Stimulated activated CD8-positive, alpha-beta memory T cell treated with anti-CD3 and anti-CD28 coated beads, Interleukin-7, amount 100 ng/mL, for 4 hours (primary cell): ENCODE data around the gene AP1S3.
A peak's percentile ranks its signal among the peaks of the same experiment; 100 is the strongest.
"Not testable (repeated sequence)": the region's sequence is repeated elsewhere in the genome, so short reads cannot be mapped to it uniquely, and the experiment has no call there.

Experiments
- DNase-seq, 2 donors: peaks; one replicate each; pipeline ENCODE4 v3.0.0-alpha.2; 2020; ENCODE audit warnings: low read depth in 2 of 2

Gene AP1S3

DNA sequence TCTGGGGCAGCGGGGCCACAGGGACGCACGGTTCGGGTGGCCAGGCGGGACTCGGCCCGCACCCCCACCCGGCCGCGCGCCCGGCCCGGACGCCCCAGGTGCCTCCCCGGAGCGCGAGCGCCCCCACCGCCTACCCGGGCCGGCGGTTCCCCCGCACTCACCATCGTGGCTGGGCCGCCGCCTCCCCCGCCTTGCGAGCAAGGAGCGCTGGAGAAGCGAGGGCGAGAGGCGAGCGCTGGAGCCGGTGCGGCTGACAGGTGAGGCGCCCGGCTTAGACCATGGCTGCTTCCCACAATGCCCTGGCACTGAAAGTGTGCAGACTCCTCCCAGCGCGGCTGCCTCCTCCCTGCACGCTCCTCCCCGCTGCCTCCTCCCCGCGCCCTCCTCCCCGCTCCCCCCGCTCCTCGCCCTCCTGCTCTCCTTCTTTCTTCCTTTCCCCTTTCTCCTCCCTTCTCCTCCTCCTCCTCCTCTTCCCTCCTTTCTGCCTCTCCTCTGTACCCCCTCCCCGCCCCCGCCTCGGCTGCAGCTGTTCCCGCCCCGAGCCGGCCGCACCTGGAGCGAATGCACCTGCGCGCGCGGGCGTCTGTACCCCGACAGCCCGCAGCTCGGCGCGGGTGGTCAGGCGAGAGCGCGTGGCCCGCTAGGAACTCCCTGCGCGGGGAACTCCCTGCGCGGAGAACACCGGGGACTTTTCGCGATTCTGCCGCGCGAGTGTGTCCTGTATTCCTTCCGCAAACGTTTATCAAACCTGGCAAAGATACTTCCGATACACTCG is at the start of gene AP1S3:
TSS of gene AP1S3 (minus strand) at position 296 of the 775 bp plus-strand sequence. CDS start at position 164, 132 bp downstream.
- DNase-seq, result peak; percentile 42 to 67

DNA sequence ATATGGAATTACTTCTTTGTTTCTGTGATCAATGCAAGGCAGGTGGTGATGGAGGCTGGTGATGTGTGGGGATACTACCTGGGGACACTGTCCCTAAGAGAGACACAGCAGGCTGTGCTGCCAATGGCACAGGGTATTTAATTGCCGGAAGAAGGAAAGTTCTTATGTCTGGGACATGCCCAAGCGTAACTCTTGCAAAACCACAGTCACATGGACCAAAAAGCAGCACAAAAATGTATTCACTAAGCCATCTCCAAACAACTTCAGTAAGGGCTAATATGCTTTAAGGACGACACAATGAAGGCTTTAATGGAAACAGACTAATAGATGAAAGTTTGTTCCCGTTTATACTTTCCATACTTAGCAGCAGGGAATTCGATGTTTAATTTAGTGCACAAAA is 49.7 kb upstream of the AP1S3 start:
- DNase-seq, result no peak

DNA sequence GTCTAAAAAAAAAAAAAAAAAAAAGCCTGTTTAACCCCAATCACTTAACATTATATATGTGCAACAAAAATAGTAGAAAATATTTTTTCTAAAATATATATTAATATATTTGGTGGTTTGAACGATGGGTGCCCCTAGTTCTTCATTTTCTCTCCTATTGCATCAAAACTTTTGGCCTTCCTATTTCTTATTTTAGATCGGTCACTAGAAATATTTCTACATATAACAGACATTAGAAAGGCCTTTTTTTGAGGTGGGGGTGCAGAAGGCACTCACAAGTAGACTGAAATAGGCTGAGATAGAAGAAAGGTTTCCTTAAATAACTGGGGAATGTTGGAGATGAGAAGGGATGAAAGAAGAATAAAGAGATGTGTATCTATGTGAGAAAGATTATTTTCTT is 49.3 kb upstream of the AP1S3 start:
- DNase-seq, result no peak

DNA sequence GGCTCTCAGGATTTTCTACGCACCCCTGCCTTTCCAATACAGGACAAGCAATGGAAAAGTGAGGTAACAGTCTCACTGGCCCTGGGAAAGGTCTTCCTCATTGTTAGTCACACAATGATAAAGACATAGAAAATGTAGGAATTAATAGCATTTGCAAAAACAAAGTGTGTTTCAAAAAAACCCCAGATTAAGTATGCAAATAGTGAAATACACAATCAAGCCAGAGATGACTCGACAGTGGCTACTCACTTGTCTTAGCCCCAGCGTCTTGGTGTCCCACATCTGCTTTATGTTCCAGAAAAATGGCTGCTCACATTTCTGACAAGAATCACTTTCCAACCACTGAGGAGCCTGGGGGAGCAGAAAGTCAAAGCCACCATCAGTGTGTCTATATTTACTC is 47.0 kb upstream of the AP1S3 start:
- DNase-seq, result no peak

DNA sequence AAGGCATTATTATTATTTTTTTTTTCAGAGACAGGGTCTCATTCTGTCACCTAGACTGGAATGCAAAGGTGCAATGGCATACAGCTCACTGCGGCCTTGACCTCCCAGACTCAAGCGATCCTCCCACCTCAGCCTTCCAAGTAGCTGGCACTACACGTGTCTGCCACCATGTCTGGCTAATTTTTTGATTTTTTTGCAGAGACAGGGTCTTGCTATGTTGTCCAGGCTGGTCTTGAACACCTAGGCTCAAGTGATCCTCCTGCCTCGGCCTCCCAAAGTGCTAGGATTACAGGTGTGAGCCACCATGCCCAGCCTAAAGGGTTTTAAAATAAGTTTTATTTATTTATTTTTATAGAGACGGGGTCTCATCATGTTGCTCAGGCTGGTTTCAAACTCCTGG is 45.3 kb upstream of the AP1S3 start:
- DNase-seq, result no peak

DNA sequence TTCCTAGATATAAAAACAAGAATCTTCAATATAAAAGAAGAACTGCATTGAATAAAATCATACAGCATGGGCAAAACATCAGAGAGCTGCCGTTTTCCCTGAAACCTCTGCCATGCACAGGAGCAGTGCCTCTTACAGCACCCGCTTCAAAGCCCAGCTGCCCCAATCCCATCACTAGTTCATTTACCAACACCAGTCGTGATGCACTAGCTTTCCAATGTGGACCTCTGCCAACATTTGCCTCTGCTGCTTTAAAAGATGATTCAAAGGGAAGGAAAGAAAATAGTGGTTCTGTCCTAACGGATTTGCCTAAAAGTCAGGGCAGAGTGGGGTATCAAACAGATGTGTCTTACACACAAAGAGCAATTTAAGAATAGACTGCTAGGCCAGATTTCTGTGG is 43.4 kb upstream of the AP1S3 start:
- DNase-seq, result no peak

DNA sequence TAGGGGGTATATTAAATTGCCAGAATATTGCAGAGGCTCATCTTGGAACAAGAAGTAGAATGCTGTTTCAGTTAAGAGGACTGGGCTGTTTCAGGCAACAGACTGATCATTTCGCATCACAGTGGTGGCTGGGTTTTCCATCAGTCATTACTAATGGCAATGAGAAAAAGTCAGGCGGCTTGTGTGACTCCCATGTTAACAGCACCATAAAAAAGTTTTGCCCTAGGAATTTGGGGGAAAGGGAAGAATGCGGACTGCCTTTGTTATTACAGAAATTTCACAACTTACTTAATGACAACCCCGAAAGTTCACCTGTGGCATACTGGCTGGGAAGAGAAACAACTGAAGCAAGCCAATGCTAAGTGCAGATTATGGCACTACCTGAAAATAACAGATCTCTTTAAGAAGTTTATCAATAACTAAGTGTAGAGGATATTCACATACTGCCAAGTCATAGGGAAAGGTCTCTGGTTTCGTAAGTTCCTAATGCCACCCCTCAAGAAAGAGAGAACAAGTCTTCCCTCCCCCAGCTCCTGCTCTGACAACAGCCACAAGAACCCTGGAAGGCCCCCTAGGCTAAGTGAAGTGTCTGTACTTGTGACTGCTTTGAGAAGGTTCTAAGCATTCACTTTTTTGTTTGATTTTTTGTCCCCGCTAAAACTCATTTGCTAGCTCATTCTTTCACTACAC is 40.5 kb upstream of the AP1S3 start:
- DNase-seq, result no peak

DNA sequence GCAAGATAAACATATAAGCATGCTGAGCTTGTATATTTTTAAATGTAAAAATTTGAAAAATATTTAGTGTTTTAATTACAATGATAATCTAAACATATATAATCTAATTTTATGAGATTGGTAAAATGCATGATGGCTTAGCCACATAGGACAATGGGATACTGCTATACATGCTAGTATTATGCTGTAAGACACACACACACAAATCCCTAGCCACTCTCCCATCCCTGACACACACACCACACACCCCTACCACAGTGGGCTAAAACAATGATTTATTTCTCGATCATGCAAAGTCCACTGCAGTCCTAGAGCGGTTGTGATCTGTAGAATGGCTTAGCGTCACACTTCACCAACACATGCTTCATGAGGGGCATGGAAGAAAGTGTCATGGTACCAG is 36.3 kb upstream of the AP1S3 start:
- DNase-seq, result no peak

DNA sequence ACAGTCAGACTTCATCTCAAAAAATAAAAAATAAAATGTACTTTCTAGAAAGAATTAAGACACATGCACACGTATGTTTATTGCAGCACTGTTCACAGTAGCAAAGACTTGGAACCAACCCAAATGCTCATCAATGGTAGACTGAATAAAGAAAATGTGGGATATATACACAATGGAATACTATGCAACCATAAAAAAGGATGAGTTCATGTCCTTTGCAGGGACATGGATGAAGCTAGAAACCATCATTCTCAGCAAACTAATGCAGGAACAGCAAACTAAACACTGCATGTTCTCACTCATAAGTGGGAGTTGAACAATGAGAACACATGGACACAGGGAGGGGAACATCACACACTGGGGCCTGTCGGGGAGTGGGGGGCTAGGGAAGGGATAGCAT is 35.4 kb upstream of the AP1S3 start:
- not testable (repeated sequence) for DNase-seq

DNA sequence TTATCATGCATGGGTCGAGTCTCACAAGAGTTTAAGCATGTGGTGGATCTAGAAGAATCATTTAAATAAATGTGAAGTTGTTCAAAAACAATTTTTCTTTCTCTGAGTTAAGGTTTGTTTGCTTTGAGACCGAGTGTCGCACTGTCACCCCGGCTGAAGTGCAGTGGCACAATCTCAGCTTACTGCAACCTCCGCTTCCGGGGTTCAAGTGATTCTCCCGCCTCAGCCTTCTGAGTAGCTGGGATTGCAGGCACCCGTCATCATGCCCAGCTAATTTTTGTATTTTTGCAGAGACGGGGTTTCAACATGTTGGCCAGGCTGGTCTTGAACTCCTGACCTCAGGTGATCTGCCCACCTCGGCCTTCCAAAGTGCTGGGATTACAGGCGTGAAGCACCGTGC is 34.3 kb upstream of the AP1S3 start:
- DNase-seq, result not testable (repeated sequence)

DNA sequence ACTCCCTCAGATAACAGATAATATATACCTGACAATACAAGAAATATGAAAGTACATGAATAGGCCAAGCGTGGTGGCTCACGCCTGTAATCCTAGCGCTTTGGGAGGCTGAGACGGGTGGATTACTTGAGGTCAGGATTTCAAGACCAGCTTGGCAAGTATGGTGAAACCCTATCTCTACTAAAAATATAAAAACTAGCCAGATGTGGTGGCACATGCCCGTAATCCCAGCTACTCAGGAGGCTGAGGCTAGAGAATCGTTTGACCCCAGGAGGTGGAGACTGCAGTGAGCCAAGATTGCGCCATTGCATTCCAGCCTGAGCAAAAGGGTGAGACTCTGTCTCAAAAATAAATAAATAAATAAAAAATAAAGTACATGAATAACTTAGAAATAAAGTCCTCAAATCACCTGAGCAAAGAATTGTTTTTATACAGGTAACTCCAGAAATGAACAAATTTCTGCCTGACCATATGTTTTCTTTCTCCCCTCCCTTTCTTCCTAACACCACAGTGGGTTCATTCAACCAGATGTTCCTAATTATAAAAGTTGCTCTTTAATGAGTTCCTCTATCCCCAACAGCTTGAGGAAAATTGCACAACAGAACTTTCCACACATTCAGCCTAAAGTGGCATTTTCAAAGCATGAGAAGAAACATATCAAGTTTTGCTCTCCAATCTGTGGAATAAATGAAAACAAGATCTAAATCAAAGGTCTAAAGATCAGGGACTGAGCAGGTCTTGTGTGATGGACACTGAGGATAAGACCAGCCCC is 33.6 kb upstream of the AP1S3 start:
- no peak for DNase-seq

DNA sequence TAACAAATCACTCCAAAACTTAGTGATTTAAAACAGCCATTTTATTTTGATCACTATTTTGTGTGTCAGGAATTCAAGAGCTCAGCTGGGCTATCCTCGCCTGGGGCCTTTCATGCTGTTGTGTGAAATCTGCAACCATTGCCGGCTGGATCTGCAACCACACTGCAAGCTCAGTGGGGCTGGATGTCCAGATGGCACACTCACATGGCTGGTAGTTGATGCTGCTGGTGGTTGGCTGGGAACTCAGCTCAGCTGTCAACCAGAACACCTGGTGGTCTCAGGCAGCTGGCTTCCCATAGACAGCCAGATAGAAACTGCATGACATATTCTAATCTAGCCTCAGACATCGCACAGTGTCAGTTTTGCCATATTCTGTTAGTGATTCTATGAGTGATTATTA is 30.6 kb upstream of the AP1S3 start:
- no peak for DNase-seq

DNA sequence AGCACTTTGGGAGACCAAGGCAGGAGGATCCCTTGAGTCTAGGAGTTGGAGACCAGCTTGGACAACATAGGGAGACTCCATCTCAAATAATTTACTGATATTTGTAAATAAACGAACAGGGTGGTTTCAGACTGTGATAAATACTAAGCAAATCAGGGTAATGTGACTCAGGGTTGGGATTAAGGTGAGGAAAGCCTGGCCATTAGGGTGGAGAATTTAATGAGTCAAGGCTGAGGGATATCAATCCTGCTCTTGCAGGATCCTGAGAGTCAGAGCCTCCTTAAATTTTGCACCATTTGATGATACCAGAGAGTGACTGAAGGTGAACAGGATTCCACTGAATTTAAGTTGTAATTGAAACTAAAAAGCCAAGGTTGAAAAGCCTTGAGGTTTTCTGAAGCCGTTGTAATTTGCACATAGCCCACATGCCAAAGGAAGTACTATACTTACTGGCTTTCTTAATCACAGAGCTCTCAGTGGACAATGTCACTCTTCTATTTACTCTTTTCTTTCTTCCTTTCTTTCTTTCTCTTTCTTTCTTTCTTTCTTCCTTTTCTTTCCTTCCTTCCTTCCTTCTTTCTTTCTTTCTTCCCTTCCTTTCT is 28.6 kb upstream of the AP1S3 start:
- DNase-seq, result no peak

DNA sequence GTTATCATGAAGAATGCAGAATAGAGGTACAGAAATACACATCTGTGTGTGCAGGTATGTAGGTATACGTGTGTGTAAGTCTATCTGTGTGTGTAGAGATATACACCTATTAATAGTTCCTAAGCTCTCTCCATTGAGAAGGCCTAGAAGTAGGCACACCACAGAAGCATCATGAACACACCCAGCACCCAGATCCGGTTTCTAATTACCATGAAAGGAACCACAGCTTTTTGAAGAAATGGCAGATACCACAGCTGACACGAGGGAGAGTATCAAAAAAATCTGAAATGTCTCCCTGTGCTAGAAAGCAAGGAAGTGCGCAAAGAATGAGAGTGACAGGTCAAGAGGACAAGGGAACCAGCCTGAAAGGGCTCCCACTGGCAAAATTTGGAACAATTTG is 27.7 kb upstream of the AP1S3 start:
- DNase-seq, result no peak

DNA sequence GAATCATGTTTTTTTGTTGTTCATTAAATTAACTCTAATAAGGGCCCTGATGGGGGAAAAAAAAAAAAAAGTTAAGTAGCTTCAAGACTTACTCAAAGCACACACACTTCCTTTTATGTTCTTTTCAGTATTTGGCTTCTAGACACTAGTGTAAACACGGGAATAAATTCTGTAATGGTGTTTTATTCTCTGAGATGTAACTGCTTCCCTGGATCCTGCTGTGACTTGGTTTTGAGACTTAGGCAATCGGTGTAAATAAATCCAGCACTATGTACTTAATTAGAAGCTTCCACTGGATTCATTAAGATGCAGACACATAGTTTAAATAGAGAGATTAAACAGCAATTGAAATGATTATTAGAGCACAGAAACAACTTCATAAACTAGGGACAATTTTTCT is 26.1 kb upstream of the AP1S3 start:
- no peak for DNase-seq

DNA sequence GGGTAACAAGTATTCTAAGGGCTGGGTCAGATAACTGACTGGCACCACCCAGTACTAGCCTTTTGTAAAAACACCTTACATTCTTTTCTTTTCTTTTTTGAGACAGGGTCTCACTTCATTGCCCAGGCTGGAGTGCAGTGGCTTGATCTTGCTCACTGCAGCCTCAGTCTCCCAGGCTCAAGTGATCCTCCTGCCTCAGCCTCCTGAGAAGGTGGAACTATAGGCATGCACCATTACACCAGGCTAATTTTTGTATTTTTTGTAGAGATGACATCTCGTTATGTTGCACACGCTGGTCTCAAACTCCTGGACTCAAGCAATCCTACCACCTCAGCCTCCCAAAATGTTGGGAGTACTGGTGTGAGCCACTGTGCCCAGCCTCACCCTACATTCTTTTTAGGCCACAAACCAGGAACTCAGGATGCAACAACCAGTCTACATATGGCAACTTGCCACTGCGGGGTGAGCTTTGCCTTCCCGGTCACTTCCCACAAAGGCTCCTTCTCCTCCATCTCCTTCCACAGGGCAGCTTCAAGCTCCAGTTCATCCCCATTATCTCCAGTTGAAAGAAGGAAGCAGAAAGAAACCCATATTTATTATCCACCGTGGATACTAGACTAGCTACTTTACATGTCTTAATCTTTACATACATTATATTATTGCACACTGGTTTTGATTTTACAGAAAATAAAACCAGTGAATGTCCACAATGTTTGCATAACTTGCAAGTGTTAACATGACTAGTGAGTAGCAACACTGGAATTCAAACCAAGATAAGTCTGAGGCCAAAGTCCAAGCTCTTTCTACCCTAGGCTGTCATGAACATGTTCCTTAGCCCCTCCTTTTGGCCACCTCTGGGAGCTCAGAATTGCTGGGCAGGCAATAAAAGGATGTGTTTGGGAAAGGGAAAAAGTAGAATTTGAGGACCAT is 23.7 kb upstream of the AP1S3 start:
- no peak for DNase-seq

DNA sequence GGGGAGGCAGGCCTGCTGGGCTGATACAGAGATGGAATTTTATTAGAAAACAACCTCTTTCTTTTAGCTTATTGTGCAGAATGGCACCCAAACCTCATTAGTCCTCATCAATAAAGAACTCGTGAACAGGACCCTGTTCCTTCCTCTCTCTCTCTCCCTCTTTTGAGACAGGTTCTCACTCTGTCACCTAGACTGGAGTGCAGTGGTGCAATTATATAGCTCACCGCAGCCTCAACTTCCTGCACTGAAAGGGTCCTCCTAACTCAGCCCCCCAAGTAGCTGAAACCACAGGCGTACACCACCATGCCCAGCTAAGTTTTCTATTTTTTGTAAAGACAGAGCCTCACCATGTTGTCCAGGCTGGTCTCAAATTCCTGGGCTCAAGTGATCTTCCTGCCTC is 21.7 kb upstream of the AP1S3 start:
- no peak for DNase-seq

DNA sequence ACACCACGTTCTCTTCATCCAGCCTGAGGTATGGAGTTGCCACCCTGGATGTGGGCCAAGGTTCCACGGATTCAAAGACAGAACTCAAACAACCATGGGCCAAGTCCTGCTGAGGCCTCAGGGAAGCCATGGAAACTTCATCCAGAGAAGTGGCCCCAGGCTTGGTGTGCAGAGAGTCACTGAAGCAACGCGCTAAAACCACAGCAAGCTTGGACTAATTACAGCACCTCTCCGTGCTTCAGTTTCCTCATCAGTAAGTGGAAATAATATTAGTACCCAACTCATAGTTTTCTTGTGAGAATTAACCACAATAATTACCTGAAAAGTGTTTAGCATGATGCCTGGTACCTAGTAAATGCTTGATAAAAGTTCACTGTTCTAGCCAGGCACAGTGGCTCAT is 19.2 kb upstream of the AP1S3 start:
- DNase-seq, result no peak

DNA sequence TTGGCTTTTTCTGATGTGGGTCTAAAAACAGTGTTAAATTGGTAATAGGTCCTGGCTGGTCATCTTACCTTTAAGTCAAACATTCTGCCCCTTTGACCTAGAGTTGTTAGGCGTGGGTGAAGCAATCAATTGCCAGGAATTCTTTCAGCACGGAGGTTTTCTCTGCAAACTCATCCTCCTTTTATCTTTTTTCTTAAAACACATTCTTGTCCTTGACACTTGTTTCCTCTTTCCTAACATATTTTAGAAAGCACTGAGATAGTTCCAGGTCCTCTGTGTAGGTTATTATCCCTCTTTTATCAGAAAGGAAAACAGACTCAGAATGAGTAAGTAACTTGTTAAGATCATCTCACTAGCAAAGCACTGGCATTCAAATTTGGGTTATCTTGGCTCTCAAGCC is 18.6 kb upstream of the AP1S3 start:
- DNase-seq, result no peak

DNA sequence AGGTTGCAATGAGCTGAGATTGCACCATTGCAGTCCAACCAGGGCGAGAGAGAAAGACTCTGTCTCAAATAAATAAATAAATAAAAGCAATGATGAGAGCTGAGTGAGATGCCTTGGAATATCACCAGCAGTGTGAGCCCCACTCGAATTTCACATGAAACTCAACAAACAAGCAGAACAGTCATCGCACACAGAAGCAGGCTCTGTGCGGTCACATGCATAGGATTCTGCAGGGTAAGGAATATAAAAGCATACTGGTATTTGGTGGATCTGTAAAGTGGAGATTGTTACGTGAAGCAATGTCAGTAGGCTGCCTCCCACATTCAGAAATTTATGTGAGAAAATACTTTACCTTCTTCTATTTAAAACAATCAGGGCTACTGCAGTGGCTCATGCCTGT is 18.0 kb upstream of the AP1S3 start:
- DNase-seq, result no peak

DNA sequence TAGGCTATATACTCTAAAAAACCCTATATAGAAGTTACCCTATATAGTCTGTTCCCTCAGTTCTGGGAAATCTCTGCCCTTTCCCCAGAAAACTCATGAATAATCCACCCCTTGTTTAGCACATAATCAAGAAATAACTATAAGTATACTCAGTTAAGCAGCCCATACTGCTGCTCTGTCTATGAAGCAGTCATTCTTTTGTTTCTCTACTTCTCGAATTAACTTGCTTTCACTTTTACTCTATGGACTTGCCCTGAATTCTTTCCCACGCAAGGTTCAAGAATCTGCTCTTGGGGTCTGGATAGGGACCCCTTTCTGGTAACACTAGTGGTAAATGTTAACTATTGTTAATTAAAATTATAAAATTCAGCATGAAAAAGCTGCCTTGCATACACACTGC is 17.4 kb upstream of the AP1S3 start:
- no peak for DNase-seq
